ENCODE results near the gene MEG3. TPM values are rescaled to one million over a fixed set of nuclear protein-coding genes. Genes with fewer than 3 reads are reported as not detected.

The MEG3 gene
- total and polyA plus RNA-seq, 9 of the 15 experiments (the other 6 are each of a cell fraction or from before 2014, with no cell fraction given), result 0.10 to 5.3 (median 1.0) TPM; not detected in 1

- no peak for TF ChIP-seq ZNF592 (IDR thresholded peaks at IDR 0.05)
- TF ChIP-seq EP400 (IDR thresholded peaks at IDR 0.05), result peak; percentile 72
- TF ChIP-seq JUND (IDR thresholded peaks at IDR 0.05; ENCODE audit: borderline replicate concordance, low read depth, low read length), result peak; percentile 72
- no peak; the same call in 2 of the 3 replicates for TF ChIP-seq JUND (tag; IDR thresholded peaks at IDR 0.05; ENCODE audit: borderline replicate concordance, low read depth, low read length)
- TF ChIP-seq ZFPM2 (CRISPR knock-in tag; IDR thresholded peaks at IDR 0.05), result no peak
- TF ChIP-seq ZBTB9 (CRISPR knock-in tag; IDR thresholded peaks at IDR 0.05), result 0 out of 2 replicates have a peak, but pooled peaks have one; percentile 53
- peak; percentile 8; the same call in 1 of the 2 replicates for TF ChIP-seq USF2 (CRISPR knock-in tag; IDR thresholded peaks at IDR 0.05)
- peak; percentile 92 for TF ChIP-seq CTBP1 (IDR thresholded peaks at IDR 0.05; ENCODE audit: borderline replicate concordance)
- peak; percentile 74 for TF ChIP-seq L3MBTL2 (IDR thresholded peaks at IDR 0.05)
- TF ChIP-seq MNT (conservative IDR thresholded peaks at IDR 0.05), result peak; percentile 88 to 90
- TF ChIP-seq SIN3A (IDR thresholded peaks at IDR 0.05; ENCODE audit: borderline replicate concordance in 2 of 2, control insufficient read depth in 1 of 2, low read depth in 2 of 2, low read length in 2 of 2), result no peak
- no peak for TF ChIP-seq ZNF140 (CRISPR knock-in tag; IDR thresholded peaks at IDR 0.05)
- TF ChIP-seq CREM (IDR thresholded peaks at IDR 0.05; ENCODE audit: low read depth), result peak; percentile 21; the same call in 1 of the 2 replicates
- TF ChIP-seq GABPA (tag; conservative IDR thresholded peaks at IDR 0.05; ENCODE audit: low read depth), result peak; percentile 72
- TF ChIP-seq HDGF (IDR thresholded peaks at IDR 0.05), result 0 out of 2 replicates have a peak, but pooled peaks have one; percentile 73
Measured at GRCh38 chr14:100871234-100872186, 45.6 kb downstream of the MEG3 start (continued).

Data from K562 (cell line).